ENCODE measurements around the gene TTC34. TPM values are rescaled to one million over a fixed set of nuclear protein-coding genes. Genes with fewer than 3 reads are reported as not detected.
A peak's percentile ranks its signal among the peaks of the same experiment; 100 is the strongest.
"Not testable (repeated sequence)": the region's sequence is repeated elsewhere in the genome, so short reads cannot be mapped to it uniquely, and the experiment has no call there.

The TTC34 gene
- total RNA-seq, 1 experiment from 2014 or later, result 0.38 TPM

GRCh38 chr1:2786329-2787162 lies 14.9 kb downstream of the TTC34 start:
- peaks cover 3% of the 10 kb centered on the region; the same call in 1 of the 2 replicates for H3K27me3 ChIP-seq
- H3K4me3 ChIP-seq, result no peak overlapping the region
- no peak overlapping the region for H3K27ac ChIP-seq
- DNase-seq, result peak; percentile 48 to 60
- H3K4me1 ChIP-seq, result no peaks in the 10 kb centered on the region
- no peaks in the 10 kb centered on the region for H3K36me3 ChIP-seq
- peaks cover 6% of the 10 kb centered on the region for H3K9me3 ChIP-seq (replicated peaks)

- H3K9me3 ChIP-seq (replicated peaks), result peaks cover 11% of the 10 kb centered on the region
- H3K36me3 ChIP-seq, result no peaks in the 10 kb centered on the region
- peaks cover 3% of the 10 kb centered on the region; the same call in 1 of the 2 replicates for H3K27me3 ChIP-seq
- H3K27ac ChIP-seq, result no peak overlapping the region
- no peak for DNase-seq
- no peak overlapping the region for H3K4me3 ChIP-seq
- no peaks in the 10 kb centered on the region for H3K4me1 ChIP-seq
Observed at GRCh38 chr1:2785631-2786328, 15.7 kb downstream of the TTC34 start.

DNA sequence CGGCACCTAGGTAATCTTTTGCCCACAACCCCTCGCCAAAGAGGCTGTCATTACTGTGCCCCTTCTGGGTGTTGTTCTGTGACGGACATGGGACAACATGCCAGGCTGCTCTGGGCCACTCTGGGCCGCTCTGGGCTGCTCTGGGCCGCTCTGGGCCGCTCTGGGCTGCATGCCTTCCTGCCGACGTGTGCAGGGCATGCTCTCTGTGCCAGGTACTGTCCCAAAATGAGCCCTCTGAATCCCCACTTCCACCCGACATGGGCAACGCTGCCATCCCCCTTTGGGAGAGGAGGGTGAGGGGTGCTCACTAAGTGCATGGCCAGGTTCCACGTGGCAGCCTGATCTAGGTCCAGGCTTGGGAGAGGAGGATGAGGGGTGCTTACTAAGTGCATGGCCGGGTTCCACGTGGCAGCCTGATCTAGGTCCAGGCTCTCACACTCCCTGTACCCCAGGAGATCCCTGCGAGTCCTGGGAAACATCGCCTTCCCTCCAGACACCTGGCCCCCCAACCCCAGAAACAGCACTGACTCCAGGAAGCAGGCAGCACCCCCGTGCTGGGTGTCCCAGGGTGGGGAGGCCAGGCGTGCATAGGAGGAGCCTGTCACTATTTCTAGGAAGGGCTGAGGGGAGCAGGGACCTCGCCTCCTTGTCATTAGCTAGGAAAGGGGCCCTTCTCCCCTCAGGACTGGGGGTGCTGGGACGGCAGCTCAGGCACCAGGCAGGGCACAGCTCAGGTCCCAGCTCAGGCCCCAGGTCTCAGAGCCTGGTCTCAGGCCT lies 16.5 kb downstream of the TTC34 start:
- H3K27ac ChIP-seq, result no peak overlapping the region
- DNase-seq, result peak in 1 of 2 experiments; percentile 3
- H3K9me3 ChIP-seq (replicated peaks), result peaks cover 11% of the 10 kb centered on the region
- H3K36me3 ChIP-seq, result no peaks in the 10 kb centered on the region
- H3K27me3 ChIP-seq, result peaks cover 3% of the 10 kb centered on the region; the same call in 1 of the 2 replicates
- H3K4me3 ChIP-seq, result no peak overlapping the region
- H3K4me1 ChIP-seq, result no peaks in the 10 kb centered on the region

GRCh38 chr1:2783435-2784397 lies 17.8 kb downstream of the TTC34 start:
- no peaks in the 10 kb centered on the region for H3K36me3 ChIP-seq
- H3K9me3 ChIP-seq (replicated peaks), result peaks cover 11% of the 10 kb centered on the region
- no peak overlapping the region for H3K4me3 ChIP-seq
- H3K27me3 ChIP-seq, result peaks cover 3% of the 10 kb centered on the region; the same call in 1 of the 2 replicates
- H3K27ac ChIP-seq, result no peak overlapping the region
- no peaks in the 10 kb centered on the region for H3K4me1 ChIP-seq
- DNase-seq, result no peak

DNA sequence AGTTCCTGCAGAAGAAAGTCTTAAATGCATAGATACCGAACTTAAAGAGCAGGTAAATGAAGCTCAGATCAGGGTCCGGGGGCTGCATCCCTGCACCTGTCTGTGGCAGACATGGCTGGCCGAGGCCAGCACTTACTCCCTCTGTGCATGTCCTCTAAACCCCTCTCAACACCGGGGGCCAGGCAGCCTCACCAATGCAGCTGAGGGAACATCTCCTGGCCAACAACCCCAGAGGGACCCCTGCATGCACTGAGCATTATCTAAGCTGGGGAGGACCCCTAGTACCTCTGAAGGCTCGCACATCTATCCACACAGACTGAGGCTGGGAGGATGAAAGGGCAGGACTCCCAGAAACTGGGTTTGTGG lies 18.4 kb downstream of the TTC34 start:
- H3K4me1 ChIP-seq, result no peaks in the 10 kb centered on the region
- no peak overlapping the region for H3K27ac ChIP-seq
- H3K4me3 ChIP-seq, result no peak overlapping the region
- DNase-seq, result no peak
- H3K9me3 ChIP-seq (replicated peaks), result peaks cover 11% of the 10 kb centered on the region
- peaks cover 8% of the 10 kb centered on the region; the same call in 1 of the 2 replicates for H3K27me3 ChIP-seq
- H3K36me3 ChIP-seq, result no peaks in the 10 kb centered on the region

DNA sequence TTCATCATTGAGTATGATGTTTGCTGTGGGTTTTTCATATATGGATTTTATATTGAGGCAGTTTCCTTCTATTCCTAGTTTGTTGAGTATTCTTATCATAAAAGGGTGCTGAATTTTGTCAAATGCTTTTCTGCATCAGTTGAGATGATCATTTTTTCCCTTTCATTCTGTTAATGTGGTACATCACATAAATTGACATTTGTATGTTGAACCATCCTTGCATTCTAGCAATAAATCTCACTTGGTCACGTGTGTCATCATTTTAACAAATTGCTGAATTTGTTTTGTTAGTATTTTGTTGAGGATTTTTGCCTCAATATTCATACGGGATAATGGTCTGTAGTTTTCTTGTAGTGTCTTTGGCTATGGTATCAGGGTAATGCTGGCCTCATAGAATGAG lies 19.9 kb downstream of the TTC34 start:
- no peak overlapping the region for H3K4me3 ChIP-seq
- H3K4me1 ChIP-seq, result no peaks in the 10 kb centered on the region
- peaks cover 8% of the 10 kb centered on the region; the same call in 1 of the 2 replicates for H3K27me3 ChIP-seq
- H3K36me3 ChIP-seq, result no peaks in the 10 kb centered on the region
- peaks cover 11% of the 10 kb centered on the region for H3K9me3 ChIP-seq (replicated peaks)
- H3K27ac ChIP-seq, result no peak overlapping the region
- no peak for DNase-seq

DNA sequence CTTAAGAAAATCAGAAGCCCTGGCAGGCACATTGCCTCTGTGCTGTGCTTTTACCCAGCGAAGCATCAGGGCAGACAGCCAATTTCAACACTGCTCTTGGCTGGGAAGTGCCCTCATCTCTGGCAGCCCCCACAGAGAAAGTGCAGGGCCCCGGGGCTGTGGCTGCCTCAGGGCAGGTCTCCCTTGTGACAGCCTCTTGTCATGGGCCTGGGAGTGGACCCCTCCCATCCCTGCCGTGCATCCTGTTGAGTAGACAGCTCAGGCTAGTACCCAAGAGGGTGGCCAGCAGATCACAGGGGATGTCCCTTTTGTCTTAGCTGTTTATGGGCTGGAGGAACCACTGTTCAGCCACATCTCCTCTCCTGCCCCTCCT lies 23.3 kb downstream of the TTC34 start:
- no peak overlapping the region for H3K27ac ChIP-seq
- H3K4me1 ChIP-seq, result no peaks in the 10 kb centered on the region
- H3K4me3 ChIP-seq, result no peak overlapping the region
- H3K9me3 ChIP-seq (replicated peaks), result peaks cover 11% of the 10 kb centered on the region
- H3K27me3 ChIP-seq, result peaks cover 5% of the 10 kb centered on the region; the same call in 1 of the 2 replicates
- H3K36me3 ChIP-seq, result no peaks in the 10 kb centered on the region
- no peak for DNase-seq

GRCh38 chr1:2777424-2778219 lies 23.9 kb downstream of the TTC34 start:
- H3K27ac ChIP-seq, result no peak overlapping the region
- H3K27me3 ChIP-seq, result peaks cover 5% of the 10 kb centered on the region; the same call in 1 of the 2 replicates
- H3K4me3 ChIP-seq, result no peak overlapping the region
- no peak for DNase-seq
- H3K36me3 ChIP-seq, result no peaks in the 10 kb centered on the region
- H3K9me3 ChIP-seq (replicated peaks), result peaks cover 11% of the 10 kb centered on the region
- H3K4me1 ChIP-seq, result no peaks in the 10 kb centered on the region

DNA sequence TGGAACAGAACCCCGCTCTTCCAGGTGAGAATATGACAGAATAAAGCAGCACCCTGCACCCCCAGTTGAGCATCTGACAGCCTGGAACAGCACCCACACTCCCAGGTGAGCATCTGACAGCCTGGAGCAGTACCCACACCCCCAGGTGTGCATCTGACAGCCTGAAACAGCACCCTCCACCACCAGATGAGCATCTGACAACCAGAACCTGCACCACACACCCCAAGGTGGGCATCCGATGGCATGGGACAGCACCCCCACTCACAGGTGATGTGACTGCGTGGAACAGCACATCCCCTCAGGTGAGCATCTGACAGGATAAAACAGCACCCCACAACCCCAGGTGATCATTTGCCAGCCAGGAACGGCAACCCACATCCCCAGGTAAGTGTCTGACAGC lies 26.2 kb downstream of the TTC34 start:
- H3K27ac ChIP-seq; DNase-seq; H3K4me3 ChIP-seq; H3K4me1 ChIP-seq; H3K27me3 ChIP-seq; H3K36me3 ChIP-seq; H3K9me3 ChIP-seq (replicated peaks): not testable (repeated sequence)

DNA sequence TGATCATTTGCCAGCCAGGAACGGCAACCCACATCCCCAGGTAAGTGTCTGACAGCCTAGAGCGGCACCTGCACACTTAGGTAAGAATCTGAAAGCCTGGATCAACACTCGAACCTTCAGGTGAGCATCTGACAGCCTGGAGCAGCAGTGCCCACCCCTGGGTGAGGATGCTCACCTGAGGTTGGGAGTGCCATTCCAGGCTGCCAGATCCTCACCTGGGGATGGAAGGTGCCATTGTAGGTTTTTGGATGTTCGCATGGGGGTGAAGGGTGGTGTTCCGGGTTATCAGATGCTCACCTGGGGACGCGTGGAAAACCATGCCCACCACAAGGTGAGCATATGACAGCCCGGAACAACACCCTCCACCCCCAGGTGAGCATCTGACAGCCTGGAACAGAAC lies 33.4 kb downstream of the TTC34 start:
- H3K4me3 ChIP-seq; DNase-seq; H3K27ac ChIP-seq; H3K27me3 ChIP-seq; H3K4me1 ChIP-seq; H3K36me3 ChIP-seq; H3K9me3 ChIP-seq (replicated peaks): not testable (repeated sequence)

GRCh38 chr1:2759433-2759832 lies 42.1 kb downstream of the TTC34 start:
- not testable (repeated sequence) for H3K27ac ChIP-seq; H3K9me3 ChIP-seq (replicated peaks); H3K4me1 ChIP-seq; H3K27me3 ChIP-seq; DNase-seq; H3K36me3 ChIP-seq; H3K4me3 ChIP-seq

DNA sequence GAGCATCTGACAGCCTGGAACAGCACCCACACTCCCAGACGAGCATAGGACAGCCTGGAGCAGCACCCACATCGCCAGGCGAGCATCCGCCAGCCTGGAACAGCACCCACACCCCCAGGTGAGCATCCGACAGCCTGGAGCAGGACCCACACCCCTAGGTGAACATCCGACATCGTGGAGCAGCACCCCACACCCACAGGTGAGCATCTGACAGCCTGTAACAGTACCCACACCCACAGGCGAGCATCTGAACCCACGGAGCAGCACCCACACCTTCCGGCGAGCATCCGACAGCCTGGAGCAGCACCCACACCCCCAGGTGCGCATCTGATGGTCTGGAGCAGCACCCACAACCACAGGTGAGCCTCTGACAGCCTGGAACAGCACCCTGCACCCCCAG lies 44.0 kb downstream of the TTC34 start:
- not testable (repeated sequence) for DNase-seq; H3K4me1 ChIP-seq; H3K36me3 ChIP-seq; H3K9me3 ChIP-seq (replicated peaks); H3K4me3 ChIP-seq; H3K27ac ChIP-seq; H3K27me3 ChIP-seq

DNA sequence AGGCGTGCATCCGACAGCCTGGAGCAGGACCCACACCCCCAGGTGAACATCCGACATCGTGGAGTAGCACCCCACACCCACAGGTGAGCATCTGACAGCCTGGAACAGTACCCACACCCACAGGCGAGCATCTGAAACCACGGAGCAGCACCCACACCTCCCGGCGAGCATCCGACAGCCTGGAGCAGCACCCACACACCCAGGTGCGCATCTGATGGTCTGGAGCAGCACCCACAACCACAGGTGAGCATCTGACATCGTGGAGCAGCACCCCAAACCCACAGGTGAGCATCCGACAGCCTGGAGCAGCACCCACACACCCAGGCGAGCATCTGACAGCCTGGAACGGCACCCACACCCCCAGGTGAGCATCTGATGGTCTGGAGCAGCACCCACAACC lies 46.1 kb downstream of the TTC34 start:
- DNase-seq; H3K9me3 ChIP-seq (replicated peaks); H3K4me3 ChIP-seq; H3K27me3 ChIP-seq; H3K27ac ChIP-seq; H3K4me1 ChIP-seq; H3K36me3 ChIP-seq: not testable (repeated sequence)

Data from SJCRH30 (cell line).